Mesenchymal stem cell (in vitro differentiated cells and primary cell): ENCODE measurements around the gene AIG1.

ENCODE experiments used
- DNase-seq: peaks from one replicate; pipeline ENCODE4 v3.0.0-alpha.2; 2013
- H2AFZ ChIP-seq: one replicate; pipeline ENCODE4 v1.6.1; 2013; ENCODE audit warnings: low read depth, mild to moderate bottlenecking, control low read depth, inconsistent platforms, low read length, moderate library complexity
- H2AK5ac ChIP-seq: 2 replicates; pipeline ENCODE4 v1.6.1; 2013; ENCODE audit warnings: low read length, moderate library complexity, mild to moderate bottlenecking, inconsistent platforms; ENCODE audit not compliant: severe bottlenecking
- H2BK120ac ChIP-seq: one replicate; pipeline ENCODE4 v1.6.1; 2013; ENCODE audit warnings: low read depth, mild to moderate bottlenecking, inconsistent platforms, low read length, moderate library complexity
- H2BK12ac ChIP-seq, 2 experiments: one replicate each; pipeline ENCODE4 v1.6.1; 2013; ENCODE audit warnings: inconsistent platforms in 2 of 2, low read length in 2 of 2, mild to moderate bottlenecking in 2 of 2, moderate library complexity in 2 of 2, control low read depth in 1 of 2
- H2BK15ac ChIP-seq: one replicate; pipeline ENCODE4 v1.6.1; 2013; ENCODE audit warnings: mild to moderate bottlenecking, low read depth, inconsistent platforms; ENCODE audit not compliant: poor library complexity, severe bottlenecking
- H2BK5ac ChIP-seq: 2 replicates; pipeline ENCODE4 v1.6.1; 2013; ENCODE audit warnings: low read depth, mild to moderate bottlenecking, low read length, control low read depth, inconsistent platforms; ENCODE audit not compliant: poor library complexity, severe bottlenecking
- H3K14ac ChIP-seq, 2 experiments: one replicate each; pipeline ENCODE4 v1.6.1; 2013; ENCODE audit warnings: inconsistent platforms in 2 of 2, low read length in 2 of 2, control low read depth in 1 of 2, mild to moderate bottlenecking in 1 of 2, moderate library complexity in 1 of 2
- H3K18ac ChIP-seq, 2 experiments: one replicate each; pipeline ENCODE4 v1.6.1; 2013; ENCODE audit warnings: inconsistent platforms in 2 of 2, low read length in 2 of 2, control low read depth in 1 of 2, low read depth in 1 of 2, mild to moderate bottlenecking in 1 of 2
- H3K23ac ChIP-seq, 2 experiments: one replicate each; pipeline ENCODE4 v1.6.1; 2013; ENCODE audit warnings: inconsistent platforms in 2 of 2, low read length in 2 of 2, mild to moderate bottlenecking in 2 of 2, moderate library complexity in 2 of 2, control low read depth in 1 of 2
- H3K27ac ChIP-seq: 2 replicates; pipeline ENCODE4 v1.5.1; 2013; ENCODE audit warnings: mild to moderate bottlenecking, moderate library complexity, low read length, control low read depth, inconsistent platforms; ENCODE audit not compliant: poor library complexity, severe bottlenecking
- H3K27me3 ChIP-seq, 2 experiments: 2 replicates each; pipeline versions ENCODE4 v1.6.1 to v1.7.0; 2013; ENCODE audit warnings: low read length in 2 of 2, mild to moderate bottlenecking in 2 of 2, moderate library complexity in 2 of 2, control low read depth in 1 of 2, inconsistent platforms in 1 of 2; ENCODE audit not compliant: control insufficient read depth in 1 of 2, insufficient read depth in 1 of 2
- H3K36me3 ChIP-seq, 2 experiments: 2 replicates each; pipeline versions ENCODE4 v1.6.1 to v1.7.0; 2013; ENCODE audit warnings: low read length in 2 of 2, control low read depth in 1 of 2, inconsistent platforms in 1 of 2, low read depth in 1 of 2, mild to moderate bottlenecking in 1 of 2; ENCODE audit not compliant: insufficient read depth in 2 of 2, control insufficient read depth in 1 of 2
- H3K4ac ChIP-seq, 2 experiments: one replicate each; pipeline ENCODE4 v1.6.1; 2013; ENCODE audit warnings: inconsistent platforms in 2 of 2, low read length in 2 of 2, mild to moderate bottlenecking in 2 of 2, moderate library complexity in 2 of 2, control low read depth in 1 of 2, low read depth in 1 of 2
- H3K4me1 ChIP-seq: 2 replicates; pipeline ENCODE4 v1.6.1; 2013; ENCODE audit warnings: low read depth, low read length, control low read depth; ENCODE audit not compliant: control insufficient read depth, insufficient read depth
- H3K4me2 ChIP-seq: 2 replicates; pipeline ENCODE4 v1.6.1; 2013; ENCODE audit warnings: low read length, mild to moderate bottlenecking, inconsistent platforms; ENCODE audit not compliant: poor library complexity, severe bottlenecking
- H3K4me3 ChIP-seq, 2 experiments: 2 replicates each; pipeline versions ENCODE4 v1.5.1 to v1.7.0; 2013; ENCODE audit warnings: low read length in 2 of 2, mild to moderate bottlenecking in 2 of 2, control low read depth in 1 of 2, low read depth in 1 of 2; ENCODE audit not compliant: insufficient read depth in 1 of 2
- H3K79me1 ChIP-seq: replicated peaks from 2 replicates; pipeline ENCODE4 v1.6.1; 2013; ENCODE audit warnings: mild to moderate bottlenecking, control low read depth, low read length, inconsistent platforms; ENCODE audit not compliant: poor library complexity, severe bottlenecking
- H3K9ac ChIP-seq: 2 replicates; pipeline ENCODE4 v1.7.0; 2013; ENCODE audit warnings: mild to moderate bottlenecking, low read length, moderate library complexity
- H3K9me3 ChIP-seq: 2 replicates; pipeline ENCODE4 v1.7.0; 2013; ENCODE audit warnings: mild to moderate bottlenecking, low read length; ENCODE audit not compliant: control insufficient read depth
- H4K8ac ChIP-seq: one replicate; pipeline ENCODE4 v1.6.1; 2013; ENCODE audit warnings: inconsistent platforms, mild to moderate bottlenecking, low read length, moderate library complexity
- H4K91ac ChIP-seq: one replicate; pipeline ENCODE4 v1.6.1; 2013; ENCODE audit warnings: mild to moderate bottlenecking, low read length, inconsistent platforms
- WGBS: methylation state at CpG from one replicate; pipeline ENCODE4 v1.1.7; 2013; ENCODE audit warnings: mixed read lengths; 5-methylcytosine and 5-hydroxymethylcytosine counted together

The AIG1 gene

GRCh38 chr6:143160439-143161220, 99.9 kb downstream of the AIG1 start:
- H3K79me1 ChIP-seq: peaks cover 3% of the 10 kb centered on the region
- no peak for DNase-seq
- no peak overlapping the region for H3K4me2 ChIP-seq
- no peak overlapping the region for H3K18ac ChIP-seq
- no peak overlapping the region for H2AFZ ChIP-seq
- no peak overlapping the region for H3K9ac ChIP-seq
- no peaks in the 10 kb centered on the region for H3K4me1 ChIP-seq
- no peak overlapping the region for H3K14ac ChIP-seq
- no peak overlapping the region for H2BK15ac ChIP-seq
- H3K23ac ChIP-seq: no peak overlapping the region
- H3K27ac ChIP-seq: no peak overlapping the region
- no peaks in the 10 kb centered on the region for H3K9me3 ChIP-seq
- H2BK120ac ChIP-seq: no peak overlapping the region
- H4K8ac ChIP-seq: no peak overlapping the region
- H3K4ac ChIP-seq: no peak overlapping the region
- no peak overlapping the region for H4K91ac ChIP-seq
- H2BK12ac ChIP-seq: no peak overlapping the region
- H3K27me3 ChIP-seq: no peaks in the 10 kb centered on the region
- WGBS: 90% methylated on average over 1 of the region's 1 CpG
- H3K4me3 ChIP-seq: no peak overlapping the region
- no peak overlapping the region for H2AK5ac ChIP-seq
- H2BK5ac ChIP-seq: no peak overlapping the region
- H3K36me3 ChIP-seq: no peaks in the 10 kb centered on the region

GRCh38 chr6:143163621-143164020, 102.9 kb downstream of the AIG1 start:
- no peak overlapping the region for H3K9ac ChIP-seq
- no peaks in the 10 kb centered on the region for H3K27me3 ChIP-seq
- WGBS: 25% methylated on average over 1 of the region's 1 CpG

GRCh38 chr6:143164565-143165105, 103.9 kb downstream of the AIG1 start:
- 78% methylated on average over 4 of the region's 5 CpGs for WGBS
- H3K36me3 ChIP-seq: peaks cover 0 to 4% of the 10 kb centered on the region in 2 experiments

More at GRCh38 chr6:143163621-143164020, 102.9 kb downstream of the AIG1 start:
- H3K27ac ChIP-seq: no peak overlapping the region
- H4K91ac ChIP-seq: no peak overlapping the region
- no peak overlapping the region for H4K8ac ChIP-seq
- no peak overlapping the region for H2AK5ac ChIP-seq
- no peaks in the 10 kb centered on the region for H3K4me1 ChIP-seq
- H3K4ac ChIP-seq: no peak overlapping the region
- no peaks in the 10 kb centered on the region for H3K9me3 ChIP-seq
- H2BK12ac ChIP-seq: no peak overlapping the region
- no peak overlapping the region for H2BK120ac ChIP-seq
- H3K79me1 ChIP-seq: no peaks in the 10 kb centered on the region
- H2AFZ ChIP-seq: no peak overlapping the region
- no peak overlapping the region for H3K18ac ChIP-seq
- peaks cover 0 to 4% of the 10 kb centered on the region in 2 experiments for H3K36me3 ChIP-seq
- DNase-seq: no peak
- no peak overlapping the region for H2BK5ac ChIP-seq
- no peak overlapping the region for H3K4me3 ChIP-seq
- no peak overlapping the region for H3K4me2 ChIP-seq
- H2BK15ac ChIP-seq: no peak overlapping the region
- H3K14ac ChIP-seq: no peak overlapping the region
- no peak overlapping the region for H3K23ac ChIP-seq

GRCh38 chr6:143165315-143165855, 104.7 kb downstream of the AIG1 start:
- 98% methylated on average over 6 of the region's 6 CpGs for WGBS
- no peaks in the 10 kb centered on the region for H3K27me3 ChIP-seq
- no peak overlapping the region for H3K18ac ChIP-seq
- no peak overlapping the region for H3K4me3 ChIP-seq
- no peak overlapping the region for H2AFZ ChIP-seq
- no peak overlapping the region for H4K8ac ChIP-seq
- no peak overlapping the region for H3K14ac ChIP-seq
- peaks cover 0 to 4% of the 10 kb centered on the region in 2 experiments for H3K36me3 ChIP-seq
- H4K91ac ChIP-seq: no peak overlapping the region
- H3K27ac ChIP-seq: no peak overlapping the region
- H2BK12ac ChIP-seq: no peak overlapping the region
- no peak overlapping the region for H2BK5ac ChIP-seq
- no peak overlapping the region for H3K4ac ChIP-seq
- no peak overlapping the region for H3K23ac ChIP-seq
- H3K79me1 ChIP-seq: no peaks in the 10 kb centered on the region
- DNase-seq: no peak
- H3K4me1 ChIP-seq: no peaks in the 10 kb centered on the region
- H2BK120ac ChIP-seq: no peak overlapping the region
- no peak overlapping the region for H3K9ac ChIP-seq
- H3K4me2 ChIP-seq: no peak overlapping the region
- H3K9me3 ChIP-seq: no peaks in the 10 kb centered on the region
- H2AK5ac ChIP-seq: no peak overlapping the region
- no peak overlapping the region for H2BK15ac ChIP-seq

More at GRCh38 chr6:143164565-143165105, 103.9 kb downstream of the AIG1 start:
- Histone ChIP-seq H2BK120ac (no peak overlapping the region), H4K8ac (no peak overlapping the region), H3K4me3 (no peak overlapping the region), H3K4me2 (no peak overlapping the region), H3K18ac (no peak overlapping the region), H3K4me1 (no peaks in the 10 kb centered on the region), H3K4ac (no peak overlapping the region), H3K14ac (no peak overlapping the region), H2BK12ac (no peak overlapping the region), H3K27me3 (no peaks in the 10 kb centered on the region), H3K23ac (no peak overlapping the region), H3K79me1 (no peaks in the 10 kb centered on the region), H2AK5ac (no peak overlapping the region), H2BK5ac (no peak overlapping the region), H3K9me3 (no peaks in the 10 kb centered on the region), H3K9ac (no peak overlapping the region), H2AFZ (no peak overlapping the region), H3K27ac (no peak overlapping the region), H2BK15ac (no peak overlapping the region), H4K91ac (no peak overlapping the region)
- DNase-seq: no peak
